ENCODE data around the gene MANBA. TPM values are rescaled to one million over a fixed set of nuclear protein-coding genes. Genes with fewer than 3 reads are reported as not detected.

MANBA gene
- polyA plus RNA-seq, 2 of the 4 experiments (the other 2 are of a cell fraction), result 9.3 to 10.4 TPM

DNA sequence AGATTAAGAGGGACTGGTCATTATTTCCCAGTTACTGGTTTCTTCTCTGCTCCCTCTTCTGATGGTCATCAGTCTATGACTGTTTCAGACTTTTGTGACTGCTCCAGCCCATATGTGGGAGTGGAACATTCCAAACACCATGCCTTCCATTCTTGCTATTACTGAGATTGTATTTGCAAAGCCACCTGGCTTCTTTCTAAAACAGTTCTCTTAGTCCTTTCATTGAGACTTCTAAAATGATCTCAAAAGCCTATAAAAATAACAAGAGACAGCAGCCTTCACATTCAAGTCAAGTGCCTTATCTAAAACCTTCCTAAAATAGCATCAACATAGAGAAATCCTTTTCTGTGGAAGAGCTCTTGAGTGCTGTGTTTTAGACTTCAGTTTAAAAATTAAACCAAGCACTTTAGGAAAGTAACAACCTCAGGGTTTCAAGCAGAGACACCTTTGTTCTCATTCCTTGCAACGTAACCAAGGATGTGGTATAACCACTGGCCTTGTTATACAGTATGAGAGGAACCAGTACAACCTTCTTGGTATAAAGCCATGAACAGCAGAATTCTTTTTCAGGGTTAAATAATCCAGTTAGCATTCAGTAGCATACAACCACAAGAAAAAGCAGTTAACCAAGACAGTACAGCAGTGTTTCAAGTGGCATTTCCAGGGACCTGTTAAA is 162.5 kb downstream of the MANBA start:
- H3K4me3 ChIP-seq, result no peak overlapping the region
- TF ChIP-seq JUNB (IDR thresholded peaks at IDR 0.05), result no peak
- TF ChIP-seq RNF2 (IDR thresholded peaks at IDR 0.05; ENCODE audit: borderline replicate concordance, low read depth), result no peak
- no peak for TF ChIP-seq HOXB13 (CRISPR knock-in tag; IDR thresholded peaks at IDR 0.05; ENCODE audit: low read depth)
- no peak for TF ChIP-seq FOSB (CRISPR knock-in tag; IDR thresholded peaks at IDR 0.05)
- no peak for TF ChIP-seq HDAC2 (IDR thresholded peaks at IDR 0.05)
- no peak for TF ChIP-seq POLR2A (IDR thresholded peaks at IDR 0.05; ENCODE audit: low read length)
- TF ChIP-seq, protein P1, sequence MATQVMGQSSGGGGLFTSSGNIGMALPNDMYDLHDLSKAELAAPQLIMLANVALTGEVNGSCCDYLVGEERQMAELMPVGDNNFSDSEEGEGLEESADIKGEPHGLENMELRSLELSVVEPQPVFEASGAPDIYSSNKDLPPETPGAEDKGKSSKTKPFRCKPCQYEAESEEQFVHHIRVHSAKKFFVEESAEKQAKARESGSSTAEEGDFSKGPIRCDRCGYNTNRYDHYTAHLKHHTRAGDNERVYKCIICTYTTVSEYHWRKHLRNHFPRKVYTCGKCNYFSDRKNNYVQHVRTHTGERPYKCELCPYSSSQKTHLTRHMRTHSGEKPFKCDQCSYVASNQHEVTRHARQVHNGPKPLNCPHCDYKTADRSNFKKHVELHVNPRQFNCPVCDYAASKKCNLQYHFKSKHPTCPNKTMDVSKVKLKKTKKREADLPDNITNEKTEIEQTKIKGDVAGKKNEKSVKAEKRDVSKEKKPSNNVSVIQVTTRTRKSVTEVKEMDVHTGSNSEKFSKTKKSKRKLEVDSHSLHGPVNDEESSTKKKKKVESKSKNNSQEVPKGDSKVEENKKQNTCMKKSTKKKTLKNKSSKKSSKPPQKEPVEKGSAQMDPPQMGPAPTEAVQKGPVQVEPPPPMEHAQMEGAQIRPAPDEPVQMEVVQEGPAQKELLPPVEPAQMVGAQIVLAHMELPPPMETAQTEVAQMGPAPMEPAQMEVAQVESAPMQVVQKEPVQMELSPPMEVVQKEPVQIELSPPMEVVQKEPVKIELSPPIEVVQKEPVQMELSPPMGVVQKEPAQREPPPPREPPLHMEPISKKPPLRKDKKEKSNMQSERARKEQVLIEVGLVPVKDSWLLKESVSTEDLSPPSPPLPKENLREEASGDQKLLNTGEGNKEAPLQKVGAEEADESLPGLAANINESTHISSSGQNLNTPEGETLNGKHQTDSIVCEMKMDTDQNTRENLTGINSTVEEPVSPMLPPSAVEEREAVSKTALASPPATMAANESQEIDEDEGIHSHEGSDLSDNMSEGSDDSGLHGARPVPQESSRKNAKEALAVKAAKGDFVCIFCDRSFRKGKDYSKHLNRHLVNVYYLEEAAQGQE (IDR thresholded peaks at IDR 0.05), result no peak
- TF ChIP-seq, protein P2, sequence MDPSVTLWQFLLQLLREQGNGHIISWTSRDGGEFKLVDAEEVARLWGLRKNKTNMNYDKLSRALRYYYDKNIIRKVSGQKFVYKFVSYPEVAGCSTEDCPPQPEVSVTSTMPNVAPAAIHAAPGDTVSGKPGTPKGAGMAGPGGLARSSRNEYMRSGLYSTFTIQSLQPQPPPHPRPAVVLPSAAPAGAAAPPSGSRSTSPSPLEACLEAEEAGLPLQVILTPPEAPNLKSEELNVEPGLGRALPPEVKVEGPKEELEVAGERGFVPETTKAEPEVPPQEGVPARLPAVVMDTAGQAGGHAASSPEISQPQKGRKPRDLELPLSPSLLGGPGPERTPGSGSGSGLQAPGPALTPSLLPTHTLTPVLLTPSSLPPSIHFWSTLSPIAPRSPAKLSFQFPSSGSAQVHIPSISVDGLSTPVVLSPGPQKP (IDR thresholded peaks at IDR 0.05; ENCODE audit: low read depth, low read length), result no peak
- TF ChIP-seq NR3C1 (IDR thresholded peaks at IDR 0.05), result no peak
- no peak for TF ChIP-seq KDM1A (IDR thresholded peaks at IDR 0.05; ENCODE audit: low read depth)
- no peak for TF ChIP-seq CHD4 (IDR thresholded peaks at IDR 0.05; ENCODE audit: borderline replicate concordance)
- TF ChIP-seq NFE2L2 (conservative IDR thresholded peaks at IDR 0.05; ENCODE audit: low read length), result no peak
- TF ChIP-seq EHF (CRISPR knock-in tag; IDR thresholded peaks at IDR 0.05), result no peak
- TF ChIP-seq, protein P3, sequence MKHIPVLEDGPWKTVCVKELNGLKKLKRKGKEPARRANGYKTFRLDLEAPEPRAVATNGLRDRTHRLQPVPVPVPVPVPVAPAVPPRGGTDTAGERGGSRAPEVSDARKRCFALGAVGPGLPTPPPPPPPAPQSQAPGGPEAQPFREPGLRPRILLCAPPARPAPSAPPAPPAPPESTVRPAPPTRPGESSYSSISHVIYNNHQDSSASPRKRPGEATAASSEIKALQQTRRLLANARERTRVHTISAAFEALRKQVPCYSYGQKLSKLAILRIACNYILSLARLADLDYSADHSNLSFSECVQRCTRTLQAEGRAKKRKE (CRISPR knock-in tag; IDR thresholded peaks at IDR 0.05; ENCODE audit: low read depth), result no peak
- no peak for TF ChIP-seq NPAS2 (CRISPR knock-in tag; IDR thresholded peaks at IDR 0.05; ENCODE audit: borderline replicate concordance)
- TF ChIP-seq ESRRA (IDR thresholded peaks at IDR 0.05; ENCODE audit: borderline replicate concordance, low read length), result no peak
- TF ChIP-seq ZSCAN20 (CRISPR knock-in tag; IDR thresholded peaks at IDR 0.05), result no peak
- TF ChIP-seq FOSL2 (IDR thresholded peaks at IDR 0.05), result no peak
- no peak for TF ChIP-seq FOSL2 (CRISPR knock-in tag; IDR thresholded peaks at IDR 0.05)
- H3K4me2 ChIP-seq, result no peak overlapping the region
- FAIRE-seq (no peak), DNase-seq (ENCODE audit: low read depth in 1 of 2, low spot score in 1 of 2) (no peak), ATAC-seq (no peak)
- no peaks in the 10 kb centered on the region for H3K9me3 ChIP-seq
- H3K4me1 ChIP-seq, result peaks cover 9% of the 10 kb centered on the region; the same call in 1 of the 3 replicates
- ChIA-PET POLR2A (no interaction called here), CTCF (interaction anchor here (2.3 kb wide), 1 partner anchor 8 kb away, joined by 5 read pairs; no protein-coding TSS in a partner anchor)
- WGBS (ENCODE audit: missing lambda C conversion rate), result 95% methylated on average over 1 of the region's 1 CpG
- no peak overlapping the region for H3K27ac ChIP-seq

DNA sequence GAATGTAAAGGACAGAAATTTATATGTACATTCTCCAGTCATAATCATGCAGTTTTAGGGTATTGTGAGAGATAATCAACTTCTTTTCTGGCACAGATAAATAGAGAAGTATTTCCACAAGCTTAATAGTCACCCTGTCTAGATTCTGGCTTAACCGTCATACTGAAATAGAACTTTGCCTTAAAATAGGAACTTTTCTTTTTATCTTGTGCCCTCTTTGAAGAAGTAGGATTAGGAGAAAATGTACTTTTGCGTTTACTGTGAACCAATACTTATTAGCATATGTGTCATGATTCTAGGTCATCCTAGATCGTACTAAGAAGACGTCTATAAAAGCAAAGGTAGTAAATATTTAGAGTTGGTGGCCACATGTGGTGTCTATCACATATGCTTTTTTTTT is 164.2 kb downstream of the MANBA start:
- CTCF ChIA-PET, result interaction anchor here (2.3 kb wide), 1 partner anchor 10 kb away, joined by 5 read pairs; no protein-coding TSS in a partner anchor
- WGBS (ENCODE audit: missing lambda C conversion rate), result 89% methylated on average over 4 of the region's 4 CpGs
- POLR2A ChIA-PET, result no interaction called here
- H3K4me3 ChIP-seq, result no peak overlapping the region
- TF ChIP-seq, protein P2 (IDR thresholded peaks at IDR 0.05; ENCODE audit: low read depth, low read length), result no peak
- FAIRE-seq (no peak), ATAC-seq (no peak), DNase-seq (ENCODE audit: low read depth in 1 of 2, low spot score in 1 of 2) (no peak)
- no peak overlapping the region for H3K27ac ChIP-seq
- no peaks in the 10 kb centered on the region for H3K9me3 ChIP-seq
- H3K4me1 ChIP-seq, result peaks cover 6% of the 10 kb centered on the region; the same call in 1 of the 3 replicates
- no peak overlapping the region for H3K4me2 ChIP-seq

Measured in A549 (cell line).